GM12891 (cell line): ENCODE measurements around the gene ICE1.

Source experiments
- POLR2A ChIP-seq: IDR thresholded peaks from 2 replicates; pipeline ENCODE4 v1.6.1; 2011; ENCODE audit warnings: low read depth, low read length, control low read depth
- SPI1 ChIP-seq: IDR thresholded peaks from 2 replicates; pipeline ENCODE4 v1.6.1; 2011; ENCODE audit warnings: low read depth, low read length, control low read depth

DNA sequence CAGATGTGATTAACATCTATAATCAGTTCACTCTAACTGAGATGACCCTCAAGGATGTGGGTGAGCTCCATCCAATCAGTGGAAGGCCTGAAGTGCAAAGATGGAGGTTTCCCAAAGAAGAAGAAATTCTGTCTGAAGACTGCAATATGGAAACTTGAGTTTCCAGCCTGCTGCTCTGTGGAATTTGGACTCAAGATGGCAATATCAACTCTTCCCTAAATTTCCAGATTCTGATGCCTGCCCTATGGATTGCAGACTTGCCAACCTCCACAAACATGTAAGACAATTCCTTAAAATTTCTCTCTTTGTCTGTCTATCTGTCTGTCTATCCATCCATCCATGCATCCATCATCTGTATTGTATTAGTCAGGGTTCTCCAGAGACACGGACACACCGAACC, 85.9 kb downstream of the ICE1 start:
- TF ChIP-seq SPI1 (no peak), POLR2A (no peak)
